MM.1S (cell line): ENCODE results near the gene MRPS22.

ENCODE experiments used
- DNase-seq: peaks from one replicate; pipeline ENCODE4 v3.0.0-alpha.2; 2015
- H2AFZ ChIP-seq: fragments of 300-600 bp; sonication (generic); 2 replicates; pipeline ENCODE4 v1.6.0; 2016; ENCODE audit warnings: antibody characterized with exemption, low read length
- H3F3A ChIP-seq: fragments of 300-600 bp; sonication (generic); 2 replicates; pipeline ENCODE4 v1.6.1; 2016; ENCODE audit warnings: mild to moderate bottlenecking, antibody characterized with exemption, low read length, moderate library complexity, mixed read lengths; ENCODE audit not compliant: insufficient read depth
- H3K27ac ChIP-seq: fragments of 300-600 bp; sonication (generic); 2 replicates; pipeline ENCODE4 v1.5.1; 2016; ENCODE audit warnings: mild to moderate bottlenecking, low read length
- H3K27me3 ChIP-seq: fragments of 300-600 bp; sonication (generic); replicated peaks from 2 replicates; pipeline ENCODE4 v1.6.0; 2016; ENCODE audit warnings: low read length; ENCODE audit not compliant: insufficient read depth
- H3K36me3 ChIP-seq: fragments of 300-600 bp; sonication (generic); replicated peaks from 2 replicates; pipeline ENCODE4 v1.6.1; 2016; ENCODE audit warnings: mild to moderate bottlenecking, low read length, mixed read lengths; ENCODE audit not compliant: insufficient read depth
- H3K4me1 ChIP-seq: fragments of 300-600 bp; sonication (generic); 2 replicates; pipeline ENCODE4 v1.6.1; 2016; ENCODE audit warnings: low read length, mixed read lengths
- H3K4me2 ChIP-seq: fragments of 300-600 bp; sonication (generic); 2 replicates; pipeline ENCODE4 v1.6.0; 2016; ENCODE audit warnings: low read depth, low read length
- H3K4me3 ChIP-seq: fragments of 300-600 bp; sonication (generic); 2 replicates; pipeline ENCODE4 v1.5.1; 2016; ENCODE audit warnings: low read length, mixed read lengths
- H3K79me2 ChIP-seq: fragments of 300-600 bp; sonication (generic); 2 replicates; pipeline ENCODE4 v1.6.1; 2016; ENCODE audit warnings: mixed run types, low read length, mixed read lengths
- H3K9ac ChIP-seq: fragments of 300-600 bp; sonication (generic); 2 replicates; pipeline ENCODE4 v1.6.1; 2016; ENCODE audit warnings: low read length, mixed read lengths
- H3K9me2 ChIP-seq: fragments of 300-600 bp; sonication (generic); replicated peaks from 2 replicates; pipeline ENCODE4 v1.6.1; 2016; ENCODE audit warnings: mild to moderate bottlenecking, low read length, mixed read lengths; ENCODE audit not compliant: insufficient read depth
- H3K9me3 ChIP-seq: fragments of 300-600 bp; sonication (generic); replicated peaks from 2 replicates; pipeline ENCODE4 v1.6.1; 2016; ENCODE audit warnings: mild to moderate bottlenecking, low read length, mixed read lengths; ENCODE audit not compliant: insufficient read depth
- H4K20me1 ChIP-seq: fragments of 300-600 bp; sonication (generic); 2 replicates; pipeline ENCODE4 v1.6.1; 2016; ENCODE audit warnings: mild to moderate bottlenecking, low read length, moderate library complexity, mixed read lengths; ENCODE audit not compliant: insufficient read depth
- EZH2 ChIP-seq: fragments of 300-600 bp; sonication (generic); optimal IDR thresholded peaks from 2 replicates; pipeline ENCODE3; 2017; ENCODE audit warnings: low read depth, mild to moderate bottlenecking, antibody characterized with exemption, low read length, mixed read lengths
- EZH2phosphoT487 ChIP-seq: fragments of 300-600 bp; sonication (generic); IDR thresholded peaks from 2 replicates; pipeline ENCODE4 v1.6.1; 2018; ENCODE audit warnings: antibody characterized with exemption, low read length
- TF ChIP-seq, protein P1 (sequence below): fragments of 300-600 bp; sonication (generic); IDR thresholded peaks from 2 replicates; pipeline ENCODE4 v1.5.1; 2016; ENCODE audit warnings: antibody characterized with exemption, low read length, mixed read lengths

The MRPS22 gene

DNA sequence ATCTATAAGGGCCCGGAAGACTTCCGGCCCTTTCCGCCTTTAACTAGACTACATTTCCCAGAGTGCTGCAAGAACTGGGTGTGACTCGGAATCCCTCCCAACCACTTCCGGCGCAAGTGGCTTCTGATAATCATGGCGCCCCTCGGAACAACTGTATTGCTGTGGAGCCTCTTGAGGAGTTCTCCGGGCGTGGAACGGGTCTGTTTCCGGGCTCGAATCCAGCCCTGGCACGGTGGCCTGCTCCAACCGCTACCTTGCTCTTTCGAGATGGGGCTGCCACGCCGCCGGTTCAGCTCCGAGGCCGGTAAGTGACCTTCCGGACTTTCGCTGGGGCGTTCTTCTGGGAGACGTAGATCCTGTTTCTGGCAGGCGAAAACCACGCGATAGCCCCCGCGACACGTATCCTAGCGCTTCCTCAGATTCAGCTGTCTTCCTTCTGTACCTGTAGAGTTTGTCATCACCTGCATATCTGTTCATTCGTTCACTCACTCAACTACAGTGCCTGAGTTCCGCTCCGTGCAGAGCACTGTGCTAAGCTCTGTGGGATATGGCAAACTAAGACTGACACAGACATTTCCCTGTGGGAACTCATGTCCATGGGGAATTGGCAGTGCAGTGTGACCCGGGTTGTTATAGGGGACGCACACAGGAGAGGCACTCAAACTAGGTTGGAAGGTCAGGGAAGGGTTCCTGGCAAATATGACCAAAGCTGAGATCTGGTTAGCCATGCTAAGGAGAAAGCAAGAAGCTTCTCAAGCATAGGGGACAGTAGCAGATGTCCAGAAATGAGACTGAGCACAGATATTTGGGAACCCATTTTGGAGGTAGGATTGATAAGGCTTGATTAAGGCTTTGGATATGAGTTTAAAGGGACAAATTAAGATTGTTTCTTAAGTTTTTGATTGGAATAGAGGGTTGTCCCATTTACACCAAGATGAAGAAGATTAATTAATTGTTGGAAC is at the start of gene MRPS22:
Gene MRPS22, plus strand, starts transcription at position 126 of the 962 bp plus-strand sequence. Its CDS starts 7 bp downstream, at position 133.
- Histone ChIP-seq H3K4me2 (peak within 1 kb of the TSS; percentile 96), H3K27me3 (no peaks in the 10 kb centered on the region), H3K4me3 (peak within 1 kb of the TSS; percentile 98), H3F3A (no peaks in the 10 kb centered on the region), H2AFZ (peak within 1 kb of the TSS; percentile 97), H3K9me2 (no peaks in the 10 kb centered on the region), H3K9ac (peak within 1 kb of the TSS; percentile 89), H3K27ac (peak within 1 kb of the TSS; percentile 68), H3K36me3 (no peaks in the 10 kb centered on the region; the same call in 1 of the 2 replicates), H3K79me2 (peaks cover 27% of the 10 kb centered on the region), H3K4me1 (peaks cover 8% of the 10 kb centered on the region; the same call in 1 of the 2 replicates), H4K20me1 (no peaks in the 10 kb centered on the region), H3K9me3 (no peaks in the 10 kb centered on the region)
- DNase-seq = peak; percentile 88
- TF ChIP-seq EZH2phosphoT487 = no peak
- TF ChIP-seq EZH2 = no peak
- TF ChIP-seq, protein P1, sequence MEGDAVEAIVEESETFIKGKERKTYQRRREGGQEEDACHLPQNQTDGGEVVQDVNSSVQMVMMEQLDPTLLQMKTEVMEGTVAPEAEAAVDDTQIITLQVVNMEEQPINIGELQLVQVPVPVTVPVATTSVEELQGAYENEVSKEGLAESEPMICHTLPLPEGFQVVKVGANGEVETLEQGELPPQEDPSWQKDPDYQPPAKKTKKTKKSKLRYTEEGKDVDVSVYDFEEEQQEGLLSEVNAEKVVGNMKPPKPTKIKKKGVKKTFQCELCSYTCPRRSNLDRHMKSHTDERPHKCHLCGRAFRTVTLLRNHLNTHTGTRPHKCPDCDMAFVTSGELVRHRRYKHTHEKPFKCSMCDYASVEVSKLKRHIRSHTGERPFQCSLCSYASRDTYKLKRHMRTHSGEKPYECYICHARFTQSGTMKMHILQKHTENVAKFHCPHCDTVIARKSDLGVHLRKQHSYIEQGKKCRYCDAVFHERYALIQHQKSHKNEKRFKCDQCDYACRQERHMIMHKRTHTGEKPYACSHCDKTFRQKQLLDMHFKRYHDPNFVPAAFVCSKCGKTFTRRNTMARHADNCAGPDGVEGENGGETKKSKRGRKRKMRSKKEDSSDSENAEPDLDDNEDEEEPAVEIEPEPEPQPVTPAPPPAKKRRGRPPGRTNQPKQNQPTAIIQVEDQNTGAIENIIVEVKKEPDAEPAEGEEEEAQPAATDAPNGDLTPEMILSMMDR = no peak

DNA sequence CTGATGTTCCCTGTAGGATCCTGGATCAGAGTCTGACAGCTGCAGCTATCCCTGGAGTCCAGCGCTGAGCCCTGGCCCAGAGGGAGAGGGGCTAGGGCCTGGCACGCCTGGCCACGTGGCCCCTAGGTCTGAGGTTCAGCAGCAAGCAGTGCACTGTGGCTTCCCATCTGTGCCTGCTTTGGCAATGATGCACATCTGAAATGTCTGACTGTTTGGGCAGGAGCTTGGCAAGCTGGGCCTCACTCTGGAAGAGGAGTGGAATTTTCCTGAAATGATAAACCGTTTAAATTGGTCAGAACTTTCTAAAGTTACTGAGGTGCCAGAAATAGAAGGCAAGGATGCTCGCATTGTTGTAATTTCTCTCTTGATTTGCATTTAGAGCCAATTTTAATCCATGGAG is 48.8 kb upstream of the MRPS22 start:
- DNase-seq = no peak
- Histone ChIP-seq H3K27ac (no peak overlapping the region), H3K36me3 (no peaks in the 10 kb centered on the region), H3K79me2 (no peaks in the 10 kb centered on the region), H3K4me1 (no peaks in the 10 kb centered on the region), H3K4me2 (no peak overlapping the region), H3K4me3 (no peak overlapping the region), H3F3A (no peaks in the 10 kb centered on the region), H3K9me2 (no peaks in the 10 kb centered on the region), H2AFZ (no peak overlapping the region), H3K9ac (no peak overlapping the region), H3K9me3 (no peaks in the 10 kb centered on the region), H4K20me1 (no peaks in the 10 kb centered on the region), H3K27me3 (no peaks in the 10 kb centered on the region)
- TF ChIP-seq EZH2 (no peak), EZH2phosphoT487 (no peak)
- TF ChIP-seq, protein P1 = no peak

DNA sequence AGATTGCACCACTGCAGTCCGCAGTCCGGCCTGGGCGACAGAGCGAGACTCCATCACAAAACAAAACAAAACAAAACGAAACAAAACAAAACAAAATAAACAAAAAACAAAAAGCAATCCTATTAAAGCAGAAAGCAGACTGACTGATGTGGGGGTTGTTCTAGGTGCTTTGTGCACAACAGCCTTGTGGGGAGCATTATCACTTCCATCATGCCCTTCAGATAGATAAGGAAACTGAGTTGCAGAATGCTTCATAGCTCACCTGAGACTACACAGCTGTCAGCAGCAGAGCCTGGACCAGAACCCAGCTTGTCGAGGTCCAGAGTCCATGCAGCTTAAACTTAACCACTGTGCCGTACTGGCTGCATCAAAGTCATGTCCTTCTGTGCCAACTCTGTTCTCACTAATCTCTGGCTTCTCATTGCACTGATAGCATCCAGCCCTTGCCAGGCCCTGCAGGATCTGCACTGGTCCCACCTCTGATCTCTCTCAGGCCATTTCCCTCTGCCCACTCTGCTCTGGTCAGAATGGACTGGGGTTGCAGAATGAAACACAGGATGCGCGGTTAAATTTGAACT is 47.6 kb upstream of the MRPS22 start:
- no peak for DNase-seq
- Histone ChIP-seq H3K9me3 (no peaks in the 10 kb centered on the region), H2AFZ (no peak overlapping the region), H3K27ac (no peak overlapping the region), H3K9me2 (no peaks in the 10 kb centered on the region), H3K36me3 (no peaks in the 10 kb centered on the region), H3K27me3 (no peaks in the 10 kb centered on the region), H3K79me2 (no peaks in the 10 kb centered on the region), H3K9ac (no peak overlapping the region), H3K4me3 (no peak overlapping the region), H4K20me1 (no peaks in the 10 kb centered on the region), H3F3A (no peaks in the 10 kb centered on the region), H3K4me1 (no peaks in the 10 kb centered on the region), H3K4me2 (no peak overlapping the region)
- TF ChIP-seq EZH2 (no peak), EZH2phosphoT487 (no peak)
- TF ChIP-seq, protein P1 = no peak
